Endometrial microvascular endothelial cells (primary cell): ENCODE results near the gene CHML. TPM values are rescaled to one million over a fixed set of nuclear protein-coding genes. Genes with fewer than 3 reads are reported as not detected.
"Not testable (repeated sequence)": the region's sequence is repeated elsewhere in the genome, so short reads cannot be mapped to it uniquely, and the experiment has no call there.

Experiments
- in situ Hi-C: cut with HindIII; loops from 2 replicates; pipeline ENCODE4 v1.10.0; 2017; ENCODE audit warnings: low sequenced_read_pairs, low pct_unique_long_range_greater_than_20kb; ENCODE audit errors: inconsistent ontology term
- total RNA-seq: library from RNA; depleted of rRNA; stranded (reverse); fragments of >200 nt; gene quantifications from one replicate; pipeline ENCODE4 v1.2.3, GENCODE V29; 2015; ENCODE audit errors: inconsistent ontology term

Gene CHML
- 10.6 TPM for total RNA-seq

GRCh38 chr1:241640149-241640866 lies at the start of gene CHML, which contains the start of gene OPN3:
TSS of gene CHML (minus strand) at chr1:241640369. CDS start at chr1:241635766, 4,603 bp downstream.
TSS of gene OPN3 (minus strand) at chr1:241640369. CDS start at chr1:241640254, 115 bp downstream.
- in situ Hi-C loops = no loop called here

- in situ Hi-C loops = no loop called here
These were observed 48.8 kb upstream of the CHML start for GRCh38 chr1:241688940-241689368.

- in situ Hi-C loops = no loop called here
These were observed 43.9 kb upstream of the CHML start for GRCh38 chr1:241684108-241684507.

- in situ Hi-C loops = no loop called here
These were observed 42.8 kb upstream of the CHML start for GRCh38 chr1:241682921-241683320.

- in situ Hi-C loops = not testable (repeated sequence)
These were observed 41.8 kb upstream of the CHML start for GRCh38 chr1:241681861-241682448.

- in situ Hi-C loops = no loop called here
These were observed 39.8 kb upstream of the CHML start for GRCh38 chr1:241679961-241680360.

- in situ Hi-C loops = no loop called here
These were observed 39.2 kb upstream of the CHML start for GRCh38 chr1:241679404-241679803.

GRCh38 chr1:241678536-241678935 lies 38.4 kb upstream of the CHML start:
- in situ Hi-C loops = no loop called here

- in situ Hi-C loops = no loop called here
These were observed 37.0 kb upstream of the CHML start for GRCh38 chr1:241677201-241677600.

- in situ Hi-C loops = no loop called here
These were observed 35.8 kb upstream of the CHML start for GRCh38 chr1:241675983-241676382.

GRCh38 chr1:241674805-241675384 lies 34.7 kb upstream of the CHML start:
- in situ Hi-C loops = no loop called here

GRCh38 chr1:241672301-241672700 lies 32.1 kb upstream of the CHML start:
- in situ Hi-C loops = no loop called here

- in situ Hi-C loops = no loop called here
These were observed 26.2 kb upstream of the CHML start for GRCh38 chr1:241666419-241666818.

GRCh38 chr1:241660424-241660972 lies 20.3 kb upstream of the CHML start:
- in situ Hi-C loops = no loop called here

GRCh38 chr1:241659016-241659415 lies 18.8 kb upstream of the CHML start:
- in situ Hi-C loops = not testable (repeated sequence)

GRCh38 chr1:241658081-241658793 lies 18.1 kb upstream of the CHML start:
- in situ Hi-C loops = no loop called here

GRCh38 chr1:241654641-241655040 lies 14.5 kb upstream of the CHML start:
- in situ Hi-C loops = no loop called here

- in situ Hi-C loops = no loop called here
These were observed 13.8 kb upstream of the CHML start for GRCh38 chr1:241654019-241654418.

- in situ Hi-C loops = no loop called here
These were observed 11.8 kb upstream of the CHML start, which contains the start of gene WDR64 for GRCh38 chr1:241652012-241652411. TSS of gene WDR64 (plus strand) at chr1:241652281. CDS start at chr1:241652485, 204 bp downstream.
